Activated naive CD4-positive, alpha-beta T cell treated with Interleukin-2 at 50 U/mL for 16 hours (primary cell): ENCODE results near the gene CCT2.

Experiments
- DNase-seq: peaks from one replicate; pipeline ENCODE4 v3.0.0-alpha.2; 2020

CCT2 gene

DNA sequence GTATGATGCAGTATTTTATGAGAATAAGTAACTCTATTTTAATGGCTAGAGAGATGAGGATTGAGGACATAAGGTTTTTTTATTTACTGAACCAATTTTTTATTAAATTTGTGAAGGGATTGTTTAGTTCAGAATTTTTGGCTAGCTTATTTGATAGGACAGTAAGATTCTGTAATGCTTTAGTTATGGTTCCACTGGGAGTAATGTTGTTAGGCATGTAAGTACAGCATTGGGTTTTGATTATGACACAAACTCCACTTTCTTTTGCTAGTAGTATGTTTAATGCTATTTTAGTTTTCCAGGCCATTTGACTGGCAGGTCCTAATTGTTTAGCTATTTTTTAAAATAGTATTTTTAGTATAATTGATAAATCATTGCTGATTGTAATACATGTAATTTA lies 59.3 kb downstream of the CCT2 start:
- no peak for DNase-seq

DNA sequence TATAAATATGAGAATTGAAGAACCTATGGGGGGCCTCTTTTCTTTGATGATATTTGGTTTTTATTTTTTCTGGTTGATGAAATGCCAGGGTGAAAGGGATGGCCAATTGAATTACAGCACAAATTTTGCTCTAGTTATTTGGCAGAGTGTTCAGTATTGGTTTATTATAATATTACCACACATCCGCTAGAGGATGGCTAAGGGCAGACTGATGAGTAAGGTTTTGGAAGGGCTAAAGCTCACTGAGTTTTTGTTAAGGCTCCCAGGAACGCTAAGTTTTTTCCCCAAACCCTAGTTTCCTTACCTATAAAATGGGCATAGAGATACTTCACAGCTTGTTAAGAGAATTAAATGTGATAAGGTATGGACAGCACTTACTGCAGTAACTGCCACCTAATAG lies 59.8 kb downstream of the CCT2 start:
- no peak for DNase-seq

DNA sequence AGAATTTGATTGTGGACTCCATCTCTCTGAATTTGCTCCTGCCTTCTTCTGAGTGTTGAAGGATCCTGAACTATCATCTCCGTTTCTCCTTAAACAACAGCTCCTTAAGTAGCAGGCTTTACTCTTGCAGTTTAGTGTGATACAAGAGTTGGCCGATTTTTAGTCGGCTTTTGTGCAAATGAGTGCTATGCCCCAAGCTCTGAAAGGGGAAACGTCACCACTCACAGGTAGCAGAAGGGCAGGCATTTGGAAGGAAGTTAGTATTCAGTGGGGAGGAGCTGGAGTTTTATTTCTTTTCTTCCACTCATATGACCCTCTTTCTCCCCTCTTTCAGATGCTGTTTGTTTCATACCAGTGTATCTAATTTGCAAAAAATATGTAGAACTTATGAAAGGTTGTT lies 61.9 kb downstream of the CCT2 start:
- no peak for DNase-seq

DNA sequence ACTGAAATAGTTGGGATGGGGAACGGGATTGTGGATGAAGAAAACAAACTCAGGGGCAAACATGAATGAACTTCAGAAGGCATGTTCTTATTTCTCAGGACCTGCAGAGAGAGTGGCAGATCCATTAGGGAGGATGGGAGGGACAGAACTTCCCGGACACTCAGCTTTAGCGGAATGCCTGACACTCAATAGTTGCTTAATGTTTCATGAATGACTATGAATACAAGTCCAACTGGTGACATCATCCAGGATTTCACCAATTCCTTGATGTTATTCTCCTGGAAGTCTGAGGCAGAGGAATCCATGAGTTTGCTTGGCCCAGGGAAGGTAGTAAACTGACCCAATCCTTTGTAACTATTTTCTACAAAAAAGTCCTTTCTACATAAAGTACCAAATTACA lies 63.2 kb downstream of the CCT2 start:
- DNase-seq, result no peak

DNA sequence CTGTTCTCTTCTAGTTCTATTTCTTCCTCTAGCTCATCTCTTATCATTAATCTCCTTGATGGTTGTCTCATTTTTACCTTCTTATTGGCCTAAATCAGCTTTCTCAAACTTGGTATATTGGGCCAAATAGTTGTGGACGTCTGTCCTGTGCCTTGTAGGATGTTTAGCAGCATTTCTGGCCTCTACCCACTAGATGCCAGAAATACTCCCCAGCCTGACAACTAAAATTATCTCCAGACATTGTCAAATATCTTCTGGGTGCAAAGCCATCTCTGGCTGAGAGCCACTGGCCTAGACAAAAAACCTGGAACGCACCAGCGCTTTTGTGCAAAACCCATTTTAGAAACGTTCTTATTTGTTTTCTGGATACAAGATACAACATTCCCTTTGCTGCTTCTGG lies 64.3 kb downstream of the CCT2 start:
- DNase-seq, result no peak
